ENCODE measurements around the gene IQSEC1. TPM values are rescaled to one million over a fixed set of nuclear protein-coding genes. Genes with fewer than 3 reads are reported as not detected.

IQSEC1 gene
- total and polyA plus RNA-seq, 10 of the 15 experiments (the other 5 are each of a cell fraction or from before 2014, with no cell fraction given), result 0.92 to 55.2 (median 8.5) TPM

GRCh38 chr3:12966847-12967605 lies 106.2 kb downstream of the IQSEC1 start (continued):
- TF ChIP-seq FOS (IDR thresholded peaks at IDR 0.05; ENCODE audit: borderline replicate concordance, extremely low read depth, insufficient read length) (no peak), ATF7 (IDR thresholded peaks at IDR 0.05; ENCODE audit: low read depth) (no peak), HDGF (IDR thresholded peaks at IDR 0.05) (peak; percentile 73), LARP7 (IDR thresholded peaks at IDR 0.05) (peak; percentile 57; the same call in 1 of the 2 replicates)

GRCh38 chr3:12965999-12966846 lies 107.0 kb downstream of the IQSEC1 start:
- Histone ChIP-seq H3K9me3 (replicated peaks; ENCODE audit: control insufficient read depth, insufficient read depth, low read length) (no peaks in the 10 kb centered on the region), H3K36me3 (ENCODE audit: control insufficient read depth in 2 of 2, insufficient read depth in 2 of 2, low read length in 1 of 2) (peaks cover 3 to 15% of the 10 kb centered on the region in 2 experiments; a peak in 3 of 4 replicates), H4K20me1 (ENCODE audit: control insufficient read depth, insufficient read depth) (peaks cover 21% of the 10 kb centered on the region), H3K4me1 (ENCODE audit: control insufficient read depth, insufficient read depth, low read length) (peaks cover 35% of the 10 kb centered on the region), H3K27me3 (replicated peaks in 1 of 2; ENCODE audit: control insufficient read depth in 2 of 2, insufficient read depth in 2 of 2, low read length in 1 of 2) (no peaks in the 10 kb centered on the region), H3K27ac (ENCODE audit: control insufficient read depth, insufficient read depth) (no peak overlapping the region), H3K9ac (ENCODE audit: control insufficient read depth, insufficient read depth, low read length) (no peak overlapping the region), H3K4me2 (ENCODE audit: control insufficient read depth, insufficient read depth) (peak overlapping the region; percentile 83), H2AFZ (ENCODE audit: control insufficient read depth, low read depth, low read length) (no peak overlapping the region), H3K4me3 (no peak overlapping the region), H3K79me2 (ENCODE audit: control insufficient read depth, insufficient read depth, low read length) (peaks cover 37% of the 10 kb centered on the region)
- no peak for FAIRE-seq
- intact Hi-C loops (cut with micrococcal nuclease; ENCODE audit: unreplicated experiment) (no loop called here), in situ Hi-C loops (cut with MboI) (no loop called here)
- 87% methylated on average over 11 of the region's 11 CpGs for WGBS (ENCODE audit: insufficient coverage, insufficient replicate concordance, low lambda C conversion rate, missing lambda C conversion rate)
- ChIA-PET SMC1A (ENCODE audit: uncharacterized antibody, unreplicated experiment) (no interaction called here), RAD21 (ENCODE audit: unreplicated experiment) (no interaction called here), CTCF (interaction anchor here (1.1 to 2.0 kb wide), 3 partner anchors 16 to 29 kb away, joined by 5 to 8 read pairs (median 5); no protein-coding TSS in a partner anchor), POLR2A (no interaction called here)
- no peak for DNase-seq (ENCODE audit: low read depth, low spot score)
- ATAC-seq, result no peak
- BruUV-seq (replicated peaks), result no TSS peak
- TF ChIP-seq, protein P1, sequence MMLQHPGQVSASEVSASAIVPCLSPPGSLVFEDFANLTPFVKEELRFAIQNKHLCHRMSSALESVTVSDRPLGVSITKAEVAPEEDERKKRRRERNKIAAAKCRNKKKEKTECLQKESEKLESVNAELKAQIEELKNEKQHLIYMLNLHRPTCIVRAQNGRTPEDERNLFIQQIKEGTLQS (IDR thresholded peaks at IDR 0.05; ENCODE audit: borderline replicate concordance, extremely low read depth, low read depth, low read length), result no peak
- no peak for TF ChIP-seq SIN3A (IDR thresholded peaks at IDR 0.05; ENCODE audit: low read depth, low read length)
- TF ChIP-seq BHLHE40 (IDR thresholded peaks at IDR 0.05; ENCODE audit: borderline replicate concordance in 1 of 2, low read depth in 2 of 2, low read length in 1 of 2), result no peak
- no peak for TF ChIP-seq TCF7 (IDR thresholded peaks at IDR 0.05; ENCODE audit: borderline replicate concordance)
- TF ChIP-seq IKZF2 (IDR thresholded peaks at IDR 0.05), result no peak
- TF ChIP-seq, protein P2, sequence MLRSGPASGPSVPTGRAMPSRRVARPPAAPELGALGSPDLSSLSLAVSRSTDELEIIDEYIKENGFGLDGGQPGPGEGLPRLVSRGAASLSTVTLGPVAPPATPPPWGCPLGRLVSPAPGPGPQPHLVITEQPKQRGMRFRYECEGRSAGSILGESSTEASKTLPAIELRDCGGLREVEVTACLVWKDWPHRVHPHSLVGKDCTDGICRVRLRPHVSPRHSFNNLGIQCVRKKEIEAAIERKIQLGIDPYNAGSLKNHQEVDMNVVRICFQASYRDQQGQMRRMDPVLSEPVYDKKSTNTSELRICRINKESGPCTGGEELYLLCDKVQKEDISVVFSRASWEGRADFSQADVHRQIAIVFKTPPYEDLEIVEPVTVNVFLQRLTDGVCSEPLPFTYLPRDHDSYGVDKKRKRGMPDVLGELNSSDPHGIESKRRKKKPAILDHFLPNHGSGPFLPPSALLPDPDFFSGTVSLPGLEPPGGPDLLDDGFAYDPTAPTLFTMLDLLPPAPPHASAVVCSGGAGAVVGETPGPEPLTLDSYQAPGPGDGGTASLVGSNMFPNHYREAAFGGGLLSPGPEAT (IDR thresholded peaks at IDR 0.05; ENCODE audit: low read depth), result no peak
- no peak for TF ChIP-seq IRF4 (IDR thresholded peaks at IDR 0.05; ENCODE audit: low read depth, low read length)
- no peak for TF ChIP-seq RBBP5 (conservative IDR thresholded peaks at IDR 0.05)
- TF ChIP-seq BACH1 (IDR thresholded peaks at IDR 0.05; ENCODE audit: borderline replicate concordance), result no peak
- TF ChIP-seq, protein P3, sequence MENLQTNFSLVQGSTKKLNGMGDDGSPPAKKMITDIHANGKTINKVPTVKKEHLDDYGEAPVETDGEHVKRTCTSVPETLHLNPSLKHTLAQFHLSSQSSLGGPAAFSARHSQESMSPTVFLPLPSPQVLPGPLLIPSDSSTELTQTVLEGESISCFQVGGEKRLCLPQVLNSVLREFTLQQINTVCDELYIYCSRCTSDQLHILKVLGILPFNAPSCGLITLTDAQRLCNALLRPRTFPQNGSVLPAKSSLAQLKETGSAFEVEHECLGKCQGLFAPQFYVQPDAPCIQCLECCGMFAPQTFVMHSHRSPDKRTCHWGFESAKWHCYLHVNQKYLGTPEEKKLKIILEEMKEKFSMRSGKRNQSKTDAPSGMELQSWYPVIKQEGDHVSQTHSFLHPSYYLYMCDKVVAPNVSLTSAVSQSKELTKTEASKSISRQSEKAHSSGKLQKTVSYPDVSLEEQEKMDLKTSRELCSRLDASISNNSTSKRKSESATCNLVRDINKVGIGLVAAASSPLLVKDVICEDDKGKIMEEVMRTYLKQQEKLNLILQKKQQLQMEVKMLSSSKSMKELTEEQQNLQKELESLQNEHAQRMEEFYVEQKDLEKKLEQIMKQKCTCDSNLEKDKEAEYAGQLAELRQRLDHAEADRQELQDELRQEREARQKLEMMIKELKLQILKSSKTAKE (IDR thresholded peaks at IDR 0.05; ENCODE audit: low read depth, poor library complexity, severe bottlenecking), result no peak

Data from GM12878 (cell line).